GM21367 (cell line): ENCODE measurements around the gene CNTNAP1.

Experiments
- ATAC-seq: cut with Tn5 transposase; IDR thresholded peaks from one replicate; pipeline ENCODE4 v1.9.1; 2021; ENCODE audit not compliant: unreplicated experiment

Gene CNTNAP1

GRCh38 chr17:42670789-42671657, 11.3 kb upstream of the CNTNAP1 start:
- no peak for ATAC-seq

- no peak for ATAC-seq
Observed at GRCh38 chr17:42672038-42672437, 10.3 kb upstream of the CNTNAP1 start.

- no peak for ATAC-seq
Observed at GRCh38 chr17:42673266-42673884, 9.0 kb upstream of the CNTNAP1 start.

- ATAC-seq: no peak
Observed at GRCh38 chr17:42673885-42674754, 8.2 kb upstream of the CNTNAP1 start.

GRCh38 chr17:42674755-42675347, 7.5 kb upstream of the CNTNAP1 start:
- ATAC-seq: no peak

GRCh38 chr17:42675348-42675964, 6.9 kb upstream of the CNTNAP1 start:
- ATAC-seq: no peak

- no peak for ATAC-seq
Observed at GRCh38 chr17:42675965-42676423, 6.3 kb upstream of the CNTNAP1 start.

- no peak for ATAC-seq
Observed at GRCh38 chr17:42676424-42677011, 5.8 kb upstream of the CNTNAP1 start, which contains the start of gene PLEKHH3. TSS of gene PLEKHH3 (minus strand) at chr17:42676994. CDS start at chr17:42676563, 431 bp downstream.

- peak; percentile 45 for ATAC-seq
Observed at GRCh38 chr17:42677012-42677857, 5.1 kb upstream of the CNTNAP1 start.

GRCh38 chr17:42677921-42678781, 4.2 kb upstream of the CNTNAP1 start:
- peak; percentile 28 for ATAC-seq

GRCh38 chr17:42678951-42679491, 3.3 kb upstream of the CNTNAP1 start:
- ATAC-seq: no peak

- ATAC-seq: no peak
Observed at GRCh38 chr17:42679492-42680330, 2.6 kb upstream of the CNTNAP1 start.

- no peak for ATAC-seq
Observed at GRCh38 chr17:42680331-42680808, 2.0 kb upstream of the CNTNAP1 start.

- no peak for ATAC-seq
Observed at GRCh38 chr17:42682722-42683403, 532 bp downstream of the CNTNAP1 start.

GRCh38 chr17:42683407-42684034, 1.2 kb downstream of the CNTNAP1 start:
- no peak for ATAC-seq
